ENCODE measurements around the gene SNAP47.

The SNAP47 gene

GRCh38 chr1:227769936-227770494, 34.8 kb downstream of the SNAP47 start:
- no peak for DNase-seq

DNA sequence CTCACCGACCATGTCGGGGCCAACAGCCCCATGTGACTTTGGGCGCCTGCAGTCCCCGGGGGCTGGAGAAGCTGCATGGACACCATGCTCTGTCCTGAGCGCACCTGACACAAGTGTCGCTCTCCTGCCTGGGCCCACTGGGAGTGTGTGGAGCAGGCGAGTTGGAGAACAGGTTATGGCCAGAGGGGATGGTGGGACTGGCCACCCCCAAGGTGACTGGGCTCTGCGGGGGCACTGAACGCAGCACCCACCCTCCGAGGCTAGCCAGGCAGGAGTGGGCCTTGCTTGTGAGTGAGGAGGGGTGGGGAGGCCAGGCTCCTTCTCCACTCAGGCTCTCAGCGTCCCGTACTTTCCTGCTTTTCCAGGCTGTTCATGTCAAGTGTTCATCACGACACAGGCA, 35.6 kb downstream of the SNAP47 start:
- DNase-seq: no peak

GRCh38 chr1:227771326-227771725, 36.1 kb downstream of the SNAP47 start:
- DNase-seq: no peak

DNA sequence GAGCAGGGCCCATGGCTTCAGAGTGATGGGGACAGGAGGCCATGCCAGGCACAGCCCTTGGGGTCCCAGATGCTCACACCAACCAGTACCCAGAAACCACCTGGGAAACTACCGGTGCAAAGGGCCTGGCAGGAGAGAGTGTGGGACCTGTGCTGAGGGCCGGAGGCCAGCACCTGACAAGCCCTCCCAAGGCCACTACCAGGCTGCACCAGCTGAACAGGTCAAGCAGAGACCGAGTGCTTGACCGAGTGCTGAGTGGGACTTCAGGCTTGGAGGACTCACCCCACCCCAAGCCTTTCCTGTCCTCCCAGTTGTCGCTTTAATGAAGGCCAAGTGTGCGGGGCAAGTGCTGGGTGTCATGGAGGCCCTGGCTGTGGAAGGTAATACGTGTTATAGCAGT, 36.5 kb downstream of the SNAP47 start:
- DNase-seq: no peak

DNA sequence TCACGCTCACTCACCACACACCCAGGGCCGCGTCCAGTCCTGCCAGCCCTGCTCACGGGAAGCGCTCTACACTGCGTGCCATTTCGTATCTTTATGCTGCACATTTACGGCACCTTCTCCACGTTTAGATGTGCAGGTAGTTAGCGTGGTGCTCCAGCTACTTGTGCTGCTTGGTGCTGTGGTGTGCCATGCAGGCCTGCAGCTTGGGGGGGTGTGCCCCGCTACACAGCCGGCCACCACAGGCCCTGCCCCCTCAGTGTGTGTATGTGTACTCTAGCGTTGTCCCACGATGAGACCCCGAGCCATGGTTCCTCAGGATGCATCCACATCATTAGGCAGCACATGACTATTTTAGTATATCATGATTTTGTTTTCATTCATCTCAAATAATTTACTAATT, 38.3 kb downstream of the SNAP47 start:
- DNase-seq: no peak

DNA sequence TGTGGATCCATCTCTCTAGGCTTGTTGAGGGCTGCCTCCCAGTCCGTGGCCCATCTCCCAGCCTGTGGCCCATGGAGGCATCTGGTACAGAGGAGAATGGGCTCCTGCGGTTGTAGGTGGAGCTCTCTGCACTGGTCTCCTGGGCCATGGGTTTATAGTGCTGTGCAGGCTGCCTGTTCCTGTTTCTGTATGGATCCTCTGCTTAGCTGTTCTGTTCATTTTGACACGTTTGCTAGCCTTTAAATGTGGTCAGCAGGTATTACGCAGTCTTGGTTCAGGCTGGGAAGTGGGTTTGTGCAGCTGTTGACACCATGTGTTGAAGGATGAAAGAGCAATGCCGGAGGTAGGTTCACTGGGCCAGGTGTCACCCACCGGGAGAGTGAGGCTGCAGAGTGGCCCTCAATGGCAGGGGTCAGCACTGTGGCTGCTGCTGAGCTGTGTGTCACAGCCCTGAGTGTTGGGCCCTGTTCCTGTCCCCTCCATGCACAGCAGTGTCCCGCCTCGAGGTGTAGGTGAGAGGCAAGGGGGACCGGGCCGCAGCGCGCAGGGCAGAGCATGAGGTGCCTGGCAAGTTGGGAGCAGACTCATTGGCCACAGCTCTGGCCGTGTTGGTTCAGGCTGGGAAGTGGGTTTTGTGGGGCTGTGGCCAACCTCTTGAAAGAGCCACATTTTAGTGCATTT, 39.0 kb downstream of the SNAP47 start:
- no peak for DNase-seq

- DNase-seq: no peak
These were observed 39.8 kb downstream of the SNAP47 start for GRCh38 chr1:227774821-227775661.

DNA sequence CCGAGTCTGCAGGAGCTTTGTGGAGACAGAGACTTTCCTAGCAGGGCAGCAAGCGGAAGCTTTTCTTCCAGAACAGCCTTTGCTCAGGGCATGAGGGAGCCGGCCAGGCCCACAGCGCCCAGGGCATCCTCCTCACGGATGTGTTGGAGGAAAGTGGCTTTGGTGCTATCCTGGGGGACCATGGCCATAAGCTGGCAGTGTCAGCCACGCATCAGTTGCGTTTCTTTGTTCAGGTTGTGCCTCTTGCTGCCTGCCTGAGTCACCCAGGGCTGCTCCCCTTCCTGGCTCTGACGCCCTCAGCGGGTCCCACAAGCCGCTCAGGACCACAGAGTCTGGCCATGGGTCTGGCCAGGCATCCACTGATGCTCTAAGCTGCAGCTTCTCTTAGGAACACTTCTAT, 40.6 kb downstream of the SNAP47 start:
- DNase-seq: no peak

DNA sequence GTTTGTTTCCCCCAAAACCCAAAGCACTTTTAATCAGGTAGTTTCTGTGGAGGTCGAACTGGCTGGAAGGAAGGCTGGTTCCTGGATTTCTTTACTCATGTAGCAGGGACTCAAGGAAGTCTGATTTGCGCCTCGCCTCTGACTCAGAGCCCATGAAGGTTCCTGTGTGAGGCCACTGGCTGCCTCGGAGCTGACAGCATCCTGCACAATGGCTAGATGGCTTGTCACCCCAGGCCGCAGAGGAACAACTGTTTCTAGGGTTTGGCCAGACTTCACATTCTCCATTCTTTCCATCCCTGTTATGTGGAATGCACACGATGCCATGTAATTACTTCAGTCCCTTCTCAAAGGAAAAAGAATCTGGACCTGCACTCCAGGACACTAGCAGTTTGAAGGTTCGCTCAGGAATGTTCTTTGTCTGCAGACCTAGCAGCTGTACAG, 41.1 kb downstream of the SNAP47 start:
- DNase-seq: no peak

GRCh38 chr1:227777156-227777555, 41.9 kb downstream of the SNAP47 start:
- no peak for DNase-seq

DNA sequence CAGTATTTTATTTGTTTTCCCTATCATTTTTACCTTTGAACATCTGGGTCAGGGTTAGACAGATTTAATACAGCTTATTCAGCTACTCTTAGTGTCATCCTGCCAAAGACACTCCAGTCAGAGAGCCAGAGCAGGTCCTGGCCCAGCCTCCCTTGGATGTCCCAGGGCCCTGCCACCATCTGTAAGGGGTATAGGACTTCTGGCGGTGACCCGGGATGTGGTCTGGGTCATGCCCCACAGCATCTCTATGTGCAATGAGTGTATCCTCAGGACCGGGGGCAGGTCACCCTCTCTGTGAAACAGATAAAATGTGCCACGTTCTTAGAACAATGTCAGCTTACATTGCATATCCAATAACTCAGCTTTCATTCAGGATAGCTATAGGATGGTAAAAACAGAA, 42.4 kb downstream of the SNAP47 start:
- no peak for DNase-seq

DNA sequence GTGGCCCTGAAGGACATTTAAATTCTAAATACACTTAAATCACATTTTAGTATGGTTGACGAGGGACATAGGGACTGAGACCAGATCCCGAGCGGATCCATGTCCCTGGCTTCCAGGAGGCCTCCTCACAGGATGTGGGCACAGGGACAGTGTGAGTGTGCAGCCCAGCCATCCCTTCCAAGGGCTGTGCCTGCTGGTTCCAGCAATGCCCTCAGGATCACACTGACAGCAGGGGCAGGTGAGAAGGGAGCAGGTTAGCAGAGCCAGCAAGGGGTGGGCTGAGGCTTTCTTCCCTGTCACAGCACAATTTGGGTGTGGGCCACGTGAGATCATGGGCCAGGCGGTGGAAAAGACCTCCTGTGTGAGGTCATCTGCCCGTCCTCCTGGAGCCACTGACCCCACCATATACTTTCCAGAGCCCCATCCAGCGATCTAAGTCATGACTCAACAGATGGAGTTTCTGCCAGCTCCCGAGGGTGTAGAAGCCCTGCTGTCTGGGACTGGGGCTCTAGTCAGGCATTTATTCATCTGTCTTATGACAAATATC, 43.2 kb downstream of the SNAP47 start:
- no peak for DNase-seq

GRCh38 chr1:227779021-227779441, 43.8 kb downstream of the SNAP47 start:
- DNase-seq: no peak

- no peak for DNase-seq
These were observed 44.5 kb downstream of the SNAP47 start for GRCh38 chr1:227779685-227780084.

GRCh38 chr1:227780101-227781044, 45.1 kb downstream of the SNAP47 start:
- DNase-seq: no peak

DNA sequence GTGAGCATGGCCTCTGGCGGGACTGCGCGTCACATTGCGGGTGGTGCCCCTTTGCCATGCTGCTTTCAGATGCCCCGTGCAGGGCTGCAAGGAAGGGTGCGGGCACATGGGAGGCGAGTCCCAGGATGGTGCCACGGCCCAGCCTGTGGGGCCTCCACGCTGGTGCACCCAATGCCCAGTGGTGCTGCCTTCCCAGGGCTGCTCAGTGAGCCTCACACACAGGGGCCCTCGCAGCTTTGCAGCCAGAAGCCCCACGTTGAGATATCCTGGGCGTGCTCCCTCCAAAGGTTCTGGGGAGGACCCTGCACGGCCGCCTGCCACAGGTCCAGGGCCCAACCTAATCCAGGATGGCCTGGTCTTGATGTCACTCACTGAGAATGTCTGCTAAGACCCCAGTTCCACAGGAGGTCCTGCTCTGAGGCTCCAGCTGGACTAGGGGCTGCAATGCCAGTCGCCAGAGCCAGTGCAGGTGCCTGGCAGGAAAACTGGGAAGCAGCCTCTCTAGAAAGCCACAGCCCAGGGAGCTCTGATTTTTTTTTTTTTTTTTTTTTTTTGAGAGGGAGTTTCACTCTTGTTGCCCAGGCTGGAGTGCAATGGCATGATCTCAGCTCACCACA, 46.2 kb downstream of the SNAP47 start:
- DNase-seq: no peak

DNA sequence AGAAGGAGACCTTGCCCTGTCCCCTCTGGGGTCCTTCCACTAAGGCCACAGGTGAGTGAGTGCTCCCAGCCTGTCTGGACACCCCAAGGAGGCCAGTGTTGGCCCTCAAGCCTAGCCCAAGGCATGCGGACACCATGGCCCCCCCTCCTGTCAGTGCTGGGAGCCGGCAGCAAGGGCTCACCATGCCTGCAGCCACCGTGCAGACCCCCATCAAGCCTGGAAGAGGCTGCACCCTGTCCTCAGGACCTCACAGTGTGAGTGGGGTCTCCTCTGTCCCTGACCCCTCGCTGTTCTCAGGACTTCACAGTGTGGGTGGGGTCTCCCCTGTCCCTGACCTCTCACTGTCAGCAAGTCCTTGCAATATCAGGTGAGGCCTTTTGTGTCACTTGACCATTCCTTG, 47.0 kb downstream of the SNAP47 start:
- no peak for DNase-seq

GRCh38 chr1:227785094-227785804, 50.0 kb downstream of the SNAP47 start:
- no peak for DNase-seq

DNA sequence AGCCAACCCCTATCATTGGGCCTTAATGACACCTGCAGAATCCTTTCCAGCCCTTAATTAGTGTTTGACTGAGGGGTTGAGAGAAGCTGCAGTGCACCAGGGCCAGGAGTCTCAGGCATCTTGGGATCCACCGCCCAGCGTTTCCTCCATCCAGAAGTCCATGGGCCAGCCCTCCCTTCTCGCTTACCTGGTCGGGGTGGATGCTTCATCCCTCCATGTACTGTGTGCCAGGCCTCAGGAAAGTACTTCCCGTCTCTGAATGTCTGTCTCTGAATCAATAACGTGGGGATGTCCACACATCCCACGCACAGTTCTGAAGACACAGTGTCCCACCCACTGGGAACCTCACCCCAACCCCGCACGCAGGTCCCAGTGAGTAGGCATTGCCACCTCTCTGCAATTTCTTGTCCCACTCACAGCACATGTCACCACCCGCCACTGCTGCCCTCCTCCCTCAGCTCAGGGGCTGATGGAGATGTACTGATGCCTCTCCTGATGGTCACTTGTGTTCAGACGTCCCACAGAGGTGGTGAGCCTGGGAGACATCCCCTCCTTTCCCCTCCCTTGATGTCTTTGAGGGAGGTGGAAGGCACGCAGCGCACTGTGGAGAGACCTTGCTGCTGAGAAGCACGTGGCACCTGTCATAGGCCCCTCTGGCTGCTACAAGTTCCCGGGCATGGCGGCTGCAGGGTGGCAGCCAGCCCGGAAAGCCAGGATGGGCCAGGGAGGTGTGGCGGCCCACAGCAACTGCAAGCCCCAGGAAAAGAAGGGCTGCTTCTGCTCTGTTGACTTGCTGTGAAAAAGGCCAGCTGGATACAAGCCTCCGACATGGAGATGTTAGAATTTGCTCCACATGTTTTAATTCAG, 50.8 kb downstream of the SNAP47 start:
- no peak for DNase-seq

Data from activated CD4-positive, alpha-beta T cell treated with anti-CD3 and anti-CD28 coated beads for 4 hours (primary cell).